Urinary bladder (tissue), 4 donors: ENCODE measurements around the gene SBF2. TPM values are rescaled to one million over a fixed set of nuclear protein-coding genes. Genes with fewer than 3 reads are reported as not detected.
"Not testable (repeated sequence)": the region's sequence is repeated elsewhere in the genome, so short reads cannot be mapped to it uniquely, and the experiment has no call there.

Experiments
- DNase-seq: peaks from one replicate; pipeline ENCODE4 v3.0.0-alpha.2; 2015; ENCODE audit errors: extremely low spot score
- H3K27ac ChIP-seq: one replicate; pipeline ENCODE4 v1.5.1; 2013; ENCODE audit warnings: low read depth, mild to moderate bottlenecking, moderate library complexity
- H3K36me3 ChIP-seq: one replicate; pipeline ENCODE4 v1.6.1; 2013; ENCODE audit warnings: mild to moderate bottlenecking, moderate library complexity; ENCODE audit not compliant: insufficient read depth
- H3K4me1 ChIP-seq: one replicate; pipeline ENCODE4 v1.6.1; 2013; ENCODE audit warnings: mild to moderate bottlenecking, moderate library complexity; ENCODE audit not compliant: insufficient read depth
- H3K4me3 ChIP-seq: one replicate; pipeline ENCODE4 v1.5.1; 2013; ENCODE audit warnings: low read depth, low read length
- WGBS: extraction: QIAGEN DNeasy Blood & Tissue Kit; methylation state at CpG from one replicate; pipeline ENCODE4 v1.1.7; 2013; 5-methylcytosine and 5-hydroxymethylcytosine counted together
- polyA plus RNA-seq: library from polyadenylated mRNA; stranded (reverse); fragments of 200-250 nt; gene quantifications from one replicate; pipeline ENCODE4 v1.2.3, GENCODE V29; 2013
- total RNA-seq: library from RNA; depleted of rRNA; stranded (reverse); fragments of >200 nt; gene quantifications from one replicate; pipeline ENCODE4 v1.2.3, GENCODE V29; 2014
- donor health status: healthy with polysubstance abuse.
- donor health status: healthy.

Gene SBF2
- total and polyA plus RNA-seq, 2 donors = 27.8 to 114 TPM

DNA sequence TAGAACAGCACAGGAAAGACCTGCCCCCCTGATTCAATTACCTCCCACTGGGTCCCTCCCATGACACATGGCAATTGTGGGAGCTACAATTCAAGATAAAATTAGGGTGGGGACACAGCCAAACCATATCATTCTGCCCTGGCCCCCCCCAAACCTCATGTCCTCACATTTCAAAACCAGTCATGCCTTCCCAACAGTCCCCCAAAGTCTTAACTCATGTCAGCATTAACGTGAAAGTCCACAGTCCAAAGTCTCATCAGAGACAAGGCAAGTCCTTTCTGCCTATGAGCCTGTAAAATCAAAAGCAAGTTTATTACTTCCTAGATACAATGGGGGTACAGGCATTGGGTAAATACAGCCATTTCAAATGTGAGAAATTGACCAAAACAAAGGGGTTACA lies 159.8 kb downstream of the SBF2 start:
- not testable (repeated sequence) for DNase-seq, H3K4me3 ChIP-seq, H3K27ac ChIP-seq, H3K36me3 ChIP-seq, H3K4me1 ChIP-seq
- 90% methylated on average over 1 of the region's 1 CpG for WGBS

DNA sequence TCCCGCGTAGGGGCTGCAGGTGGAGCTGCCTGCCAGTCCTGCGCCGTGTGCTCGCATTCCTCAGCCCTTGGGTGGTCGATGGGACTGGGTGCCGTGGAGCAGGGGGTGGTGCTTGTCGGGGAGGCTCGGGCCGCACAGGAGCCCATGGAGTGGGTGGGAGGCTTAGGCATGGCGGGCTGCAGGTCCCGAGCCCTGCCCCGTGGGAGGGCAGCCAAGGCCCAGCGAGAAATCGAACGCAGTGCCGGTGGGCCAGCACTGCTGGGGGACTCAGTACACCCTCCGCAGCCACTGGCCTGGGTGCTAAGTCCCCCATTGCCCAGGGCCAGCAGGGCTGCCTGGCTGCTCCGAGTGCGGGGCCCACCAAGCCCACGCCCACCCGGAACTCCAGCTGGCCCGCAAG lies 160.8 kb downstream of the SBF2 start:
- H3K36me3 ChIP-seq, H3K4me3 ChIP-seq, H3K27ac ChIP-seq, DNase-seq, H3K4me1 ChIP-seq: not testable (repeated sequence)
- WGBS = 98% methylated on average over 23 of the region's 23 CpGs

DNA sequence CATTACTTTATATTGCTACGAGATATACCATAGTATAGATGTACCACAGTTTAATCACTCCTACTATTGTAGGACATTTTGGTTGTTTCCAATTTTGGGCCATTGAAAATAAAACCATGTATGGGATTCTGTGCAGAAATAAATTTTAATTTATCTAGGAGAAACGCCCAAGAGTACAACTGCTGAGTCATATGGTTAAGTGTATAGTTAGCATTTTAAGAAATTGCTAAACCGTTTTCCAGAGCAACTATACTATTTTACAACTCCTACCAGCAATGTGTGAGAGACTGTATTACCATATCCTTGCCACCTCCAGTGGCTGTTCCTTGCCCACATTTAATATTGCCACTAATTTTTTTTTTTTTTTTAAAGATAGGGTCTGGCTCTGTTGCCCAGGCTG lies 163.1 kb downstream of the SBF2 start:
- H3K4me3 ChIP-seq = no peak overlapping the region
- H3K27ac ChIP-seq = no peak overlapping the region
- WGBS = 84% methylated on average over 3 of the region's 3 CpGs
- H3K4me1 ChIP-seq = no peaks in the 10 kb centered on the region
- no peaks in the 10 kb centered on the region for H3K36me3 ChIP-seq
- DNase-seq = no peak

DNA sequence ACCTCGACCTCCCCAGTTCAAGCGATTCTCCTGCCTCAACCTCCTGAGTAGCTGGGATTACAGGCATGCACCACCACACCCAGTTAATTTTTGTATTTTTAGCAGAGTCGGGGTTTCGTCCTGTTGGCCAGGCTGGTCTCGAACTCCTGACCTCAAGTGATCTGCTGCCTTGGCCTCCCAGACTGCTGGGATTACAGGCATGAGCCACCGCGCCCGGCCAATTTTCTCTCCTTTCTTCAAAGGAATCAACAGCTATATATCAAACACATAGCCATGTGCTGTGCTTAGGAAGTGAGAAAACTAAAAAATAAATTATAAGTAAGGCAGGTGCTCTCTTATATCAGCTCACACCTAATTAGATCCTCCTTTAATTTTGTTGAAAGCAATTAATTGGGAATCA lies 164.8 kb downstream of the SBF2 start:
- H3K36me3 ChIP-seq, H3K4me3 ChIP-seq, H3K27ac ChIP-seq, H3K4me1 ChIP-seq, DNase-seq: not testable (repeated sequence)
- 93% methylated on average over 8 of the region's 8 CpGs for WGBS

DNA sequence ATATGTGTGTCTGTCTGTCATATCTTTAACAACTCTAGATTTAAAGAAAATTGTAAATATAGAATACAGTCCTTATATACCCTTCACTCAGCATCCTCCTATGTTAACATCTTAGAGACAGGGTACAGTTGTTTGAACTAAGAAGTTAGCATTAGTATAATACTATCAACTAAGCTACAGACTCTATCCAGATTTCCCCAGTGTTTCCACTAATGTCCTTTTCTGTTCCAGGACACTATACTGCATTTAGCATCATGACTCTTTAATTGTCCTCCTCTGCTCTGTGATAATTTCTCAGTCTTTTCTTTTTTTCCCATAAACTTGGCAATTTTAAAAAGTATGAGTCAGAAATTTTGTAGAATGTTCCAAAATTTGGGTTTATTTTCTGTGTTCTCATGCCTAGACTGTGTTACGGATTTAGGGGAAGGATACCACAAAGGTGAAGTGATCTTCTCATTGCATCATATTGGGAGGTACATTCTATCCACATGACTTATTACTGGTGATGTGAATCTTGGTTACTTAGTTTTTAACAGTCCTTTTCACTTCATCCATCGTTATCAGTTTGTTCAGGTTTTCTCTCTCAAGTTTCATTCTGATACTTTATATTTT lies 168.4 kb downstream of the SBF2 start:
- WGBS = 67% methylated on average over 2 of the region's 2 CpGs
- no peak overlapping the region for H3K27ac ChIP-seq
- no peak overlapping the region for H3K4me3 ChIP-seq

DNA sequence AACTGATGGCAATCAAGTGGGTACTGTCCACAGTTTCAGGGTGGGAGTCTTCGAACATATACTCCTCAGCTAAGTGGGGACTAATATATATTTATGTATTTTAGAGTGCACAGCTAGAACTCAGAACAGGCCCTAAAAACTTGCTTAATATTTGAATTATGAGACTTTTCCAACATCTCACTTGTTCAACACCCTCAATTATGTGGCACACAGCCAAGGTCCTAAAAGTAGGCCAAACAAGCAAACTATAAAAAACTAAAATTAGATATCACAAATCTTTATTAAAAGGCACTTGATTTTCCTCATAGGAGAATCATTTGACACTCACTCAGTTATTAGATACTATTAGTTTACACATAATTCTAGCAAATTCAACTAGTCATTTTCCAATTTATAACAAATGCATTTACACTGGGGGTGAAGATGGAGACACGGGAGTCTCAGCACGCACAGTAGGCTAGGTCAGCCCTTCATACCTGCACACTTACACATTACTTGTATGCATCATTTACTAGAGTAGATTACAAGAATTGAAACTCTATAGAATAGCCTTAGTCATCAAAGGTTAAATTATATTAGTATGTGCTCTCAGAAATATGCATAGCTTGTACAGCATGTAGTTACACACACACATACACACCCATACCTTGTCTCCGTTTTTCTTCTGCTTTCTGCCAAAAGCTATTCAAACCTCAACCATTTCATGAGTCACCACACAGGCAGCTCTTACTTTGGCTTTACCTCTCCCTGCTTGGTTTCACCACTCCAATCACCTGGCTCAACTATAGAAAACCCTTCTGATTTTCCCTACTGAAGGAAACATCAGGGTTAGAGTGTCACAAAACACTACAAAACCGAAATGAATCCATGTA lies 171.5 kb downstream of the SBF2 start:
- WGBS = 73% methylated on average over 5 of the region's 5 CpGs
- no peak overlapping the region for H3K4me3 ChIP-seq
- no peak for DNase-seq
- H3K4me1 ChIP-seq = peaks cover 3% of the 10 kb centered on the region
- no peaks in the 10 kb centered on the region for H3K36me3 ChIP-seq
- peak overlapping the region; percentile 50 for H3K27ac ChIP-seq

More for the DNA sequence above, 168.4 kb downstream of the SBF2 start:
- no peak for DNase-seq
- H3K4me1 ChIP-seq = peaks cover 3% of the 10 kb centered on the region
- H3K36me3 ChIP-seq = no peaks in the 10 kb centered on the region

DNA sequence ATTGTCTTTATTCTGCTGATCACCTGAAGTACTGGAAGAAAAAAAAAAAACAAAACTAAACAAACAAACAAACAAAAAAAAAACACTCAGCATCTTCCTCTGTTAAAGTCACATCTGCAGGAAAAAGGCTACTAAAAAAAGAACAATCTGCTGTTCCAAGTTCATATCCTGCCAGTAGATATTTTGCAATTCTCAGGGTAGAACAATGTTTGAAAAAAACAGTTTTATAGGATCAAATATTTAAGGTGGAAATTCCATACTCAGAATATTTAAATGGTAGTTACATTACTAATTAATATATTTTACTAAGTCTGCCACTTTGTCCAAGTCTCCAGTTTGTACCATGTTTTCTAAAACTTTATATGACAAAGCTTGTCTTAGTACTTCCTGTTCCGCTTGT lies 175.2 kb downstream of the SBF2 start:
- no peak for DNase-seq
- no peak overlapping the region for H3K4me3 ChIP-seq
- 81% methylated on average over 1 of the region's 1 CpG for WGBS
- H3K36me3 ChIP-seq = no peaks in the 10 kb centered on the region
- peaks cover 3% of the 10 kb centered on the region for H3K4me1 ChIP-seq
- H3K27ac ChIP-seq = no peak overlapping the region

DNA sequence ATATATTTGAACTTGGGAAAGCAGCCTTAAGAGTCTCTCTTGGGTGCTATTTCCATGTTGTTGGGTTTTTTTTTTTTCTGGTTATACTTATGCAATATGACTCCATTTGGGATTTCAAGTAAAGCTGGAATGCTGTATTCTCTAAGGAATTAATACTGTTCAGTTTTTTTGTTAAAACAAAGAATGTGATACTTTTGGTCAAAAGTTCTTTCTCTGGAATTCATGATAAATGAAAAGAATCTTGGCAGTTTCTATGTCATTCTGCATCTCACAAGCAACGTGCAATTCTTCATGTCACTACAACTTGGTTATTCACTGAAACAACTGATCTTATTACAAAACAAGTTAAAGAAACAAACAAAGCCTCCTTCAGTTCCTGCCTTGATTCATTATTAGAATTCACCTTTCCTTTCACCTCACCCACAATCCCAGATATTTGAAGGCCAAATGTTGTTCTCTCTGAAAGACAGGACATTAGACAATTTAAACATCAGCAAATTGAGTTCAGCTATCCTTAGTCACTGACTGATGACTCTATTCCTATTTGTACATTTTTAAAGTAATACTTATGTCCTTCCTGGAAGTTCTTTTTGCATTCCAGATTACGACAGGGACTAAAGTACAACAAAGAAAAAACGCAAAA lies 176.2 kb downstream of the SBF2 start:
- no peak overlapping the region for H3K27ac ChIP-seq
- H3K4me3 ChIP-seq = no peak overlapping the region
- no peaks in the 10 kb centered on the region for H3K36me3 ChIP-seq
- no peak for DNase-seq
- peaks cover 3% of the 10 kb centered on the region for H3K4me1 ChIP-seq
- 72% methylated on average over 3 of the region's 3 CpGs for WGBS

DNA sequence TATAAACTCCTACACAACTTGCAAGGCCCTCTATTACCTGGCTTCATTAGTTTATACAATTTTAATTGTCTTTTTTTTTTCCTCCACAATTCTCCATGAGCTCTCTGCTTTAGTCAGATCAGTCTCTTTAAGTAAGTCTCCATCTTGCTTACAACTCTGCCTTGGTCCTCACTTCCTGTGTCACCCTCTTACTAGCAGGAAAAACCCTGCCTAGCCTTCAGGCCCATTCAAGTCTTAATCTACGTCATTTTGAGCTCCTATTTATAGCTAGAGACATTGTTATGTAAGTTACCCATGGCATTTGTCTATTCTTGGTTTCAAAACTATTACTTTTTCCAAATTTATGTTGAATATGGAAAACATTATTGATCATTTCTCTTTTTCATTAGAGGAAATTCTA lies 177.4 kb downstream of the SBF2 start:
- Histone ChIP-seq H3K27ac (no peak overlapping the region), H3K4me1 (no peaks in the 10 kb centered on the region), H3K4me3 (no peak overlapping the region), H3K36me3 (no peaks in the 10 kb centered on the region)
- DNase-seq = no peak
- WGBS = 77% methylated on average over 1 of the region's 1 CpG

DNA sequence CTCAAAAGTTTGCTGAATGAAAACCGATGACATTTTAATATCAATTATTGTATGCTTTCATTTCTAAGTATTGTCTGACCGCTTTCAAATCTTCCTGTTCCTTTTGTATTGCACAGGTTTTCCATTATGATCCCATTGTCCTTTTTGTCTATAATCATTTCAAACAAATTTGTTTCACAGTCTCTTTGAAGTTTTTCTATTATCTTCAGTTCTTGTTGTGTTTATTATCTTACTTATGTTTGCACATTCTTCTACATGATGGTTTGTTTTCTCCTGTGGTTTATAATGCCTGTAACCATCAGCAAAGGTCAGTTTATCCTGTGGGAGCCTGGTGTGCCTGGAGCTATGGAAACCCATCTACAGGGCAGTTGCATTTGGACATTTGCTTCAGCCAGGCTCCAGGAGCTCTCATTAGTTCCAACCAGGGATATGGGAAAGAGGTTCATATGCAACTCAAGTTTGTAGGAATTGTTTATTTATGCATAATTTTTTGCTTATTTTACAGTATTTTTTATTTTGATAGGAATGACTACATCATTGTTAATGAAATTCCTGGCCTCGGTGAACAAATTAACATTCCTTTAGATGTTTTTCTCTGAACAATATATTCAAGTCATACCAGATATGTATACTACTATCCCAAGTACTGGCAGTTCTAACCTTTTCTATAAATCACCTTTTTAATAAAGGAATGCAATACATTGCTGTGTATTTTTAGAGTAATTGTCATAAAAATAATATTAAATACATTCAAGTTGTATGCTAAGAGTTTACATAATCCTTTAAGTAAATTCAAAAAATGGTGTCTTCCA lies 179.2 kb downstream of the SBF2 start:
- no peak for DNase-seq
- Histone ChIP-seq H3K27ac (no peak overlapping the region), H3K4me1 (no peaks in the 10 kb centered on the region), H3K4me3 (no peak overlapping the region), H3K36me3 (no peaks in the 10 kb centered on the region)
- WGBS = 81% methylated on average over 3 of the region's 3 CpGs

DNA sequence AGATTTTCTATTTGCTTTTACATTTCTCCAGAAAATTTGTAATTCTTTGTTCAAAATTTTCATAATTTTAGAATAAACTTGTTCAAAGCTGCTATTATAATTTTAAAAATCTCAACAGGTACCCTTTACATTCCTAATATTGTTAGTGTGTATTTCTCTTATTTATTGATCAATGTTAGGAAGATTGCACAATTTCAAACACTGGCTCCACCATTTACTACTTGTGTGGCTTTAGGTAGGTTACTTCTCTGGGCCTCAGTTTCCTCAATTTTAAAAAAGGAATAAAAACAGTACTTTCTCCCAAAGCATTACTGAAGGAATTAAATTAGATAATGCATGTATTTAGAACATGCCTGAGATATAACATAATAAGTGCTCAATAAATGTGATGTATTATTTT lies 180.2 kb downstream of the SBF2 start:
- Histone ChIP-seq H3K36me3 (no peaks in the 10 kb centered on the region), H3K4me1 (no peaks in the 10 kb centered on the region), H3K4me3 (no peak overlapping the region), H3K27ac (no peak overlapping the region)
- DNase-seq = no peak

DNA sequence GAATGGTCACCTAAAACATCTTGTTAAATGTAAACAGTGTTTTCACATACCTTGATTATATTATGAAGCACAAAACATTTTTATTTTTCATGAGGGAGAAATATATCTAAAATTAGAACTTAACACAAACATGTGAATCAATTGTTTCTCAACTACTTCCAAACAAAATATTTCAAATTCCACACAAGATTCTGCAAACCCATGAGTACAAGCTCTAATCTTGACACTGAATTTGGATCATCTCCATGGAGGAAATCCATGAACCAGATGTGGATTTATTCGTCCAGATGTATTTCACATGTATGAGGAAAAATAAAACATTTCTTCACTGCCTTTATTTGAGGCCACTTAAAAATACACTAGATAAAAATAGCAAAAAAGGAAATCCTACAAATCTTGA lies 184.2 kb downstream of the SBF2 start:
- WGBS = 18% methylated on average over 1 of the region's 1 CpG
- Histone ChIP-seq H3K36me3 (no peaks in the 10 kb centered on the region), H3K4me1 (no peaks in the 10 kb centered on the region), H3K27ac (no peak overlapping the region), H3K4me3 (no peak overlapping the region)
- no peak for DNase-seq

DNA sequence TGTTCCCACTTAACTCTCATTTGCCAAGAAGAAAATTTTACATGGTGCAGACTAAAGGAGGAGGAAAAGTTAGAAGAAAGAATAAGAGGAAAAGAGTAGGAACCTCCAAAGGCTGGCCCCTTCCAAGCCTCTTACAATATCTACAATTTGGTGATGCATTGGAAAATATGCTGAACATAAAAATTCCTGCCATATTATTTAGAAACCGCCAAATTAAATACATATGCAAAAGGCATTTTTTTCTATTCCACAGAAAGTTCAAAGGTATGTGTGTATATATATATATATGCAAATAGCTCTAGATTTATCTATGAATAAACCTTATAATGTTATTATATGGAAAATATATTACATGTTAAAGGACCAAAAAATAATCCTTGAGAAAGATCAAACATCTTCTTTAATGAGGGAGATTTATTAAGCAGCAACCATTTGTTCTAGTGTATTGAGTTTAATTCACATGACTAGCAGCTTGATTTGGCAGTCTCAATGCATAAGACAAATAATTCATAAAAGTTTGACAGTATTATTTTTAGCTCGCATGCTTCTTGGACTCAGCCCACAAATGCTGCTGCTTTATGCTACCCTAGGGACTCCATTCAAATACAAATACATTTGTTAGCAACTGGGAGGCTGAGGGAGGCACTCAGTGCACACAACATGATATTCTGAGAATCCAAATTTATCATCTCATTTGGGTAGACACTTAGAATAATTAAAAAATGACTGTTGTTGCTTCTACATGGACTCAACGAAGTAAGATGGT lies 184.9 kb downstream of the SBF2 start:
- no peak overlapping the region for H3K27ac ChIP-seq
- H3K4me3 ChIP-seq = no peak overlapping the region
- H3K4me1 ChIP-seq = no peaks in the 10 kb centered on the region
- H3K36me3 ChIP-seq = no peaks in the 10 kb centered on the region
- peak; percentile 53 for DNase-seq
- WGBS = 22% methylated on average over 3 of the region's 3 CpGs
